NCI-H345 treated with DMSO at 0.1 percent for 48 hours (cell line): Measurements from ENCODE around the gene PUSL1.

Source experiments
- DNase-seq: peaks from one replicate; lab custom pipeline; 2025; ENCODE audit not compliant: unreplicated experiment; lab: John Stamatoyannopoulos, UW

Gene PUSL1

DNA sequence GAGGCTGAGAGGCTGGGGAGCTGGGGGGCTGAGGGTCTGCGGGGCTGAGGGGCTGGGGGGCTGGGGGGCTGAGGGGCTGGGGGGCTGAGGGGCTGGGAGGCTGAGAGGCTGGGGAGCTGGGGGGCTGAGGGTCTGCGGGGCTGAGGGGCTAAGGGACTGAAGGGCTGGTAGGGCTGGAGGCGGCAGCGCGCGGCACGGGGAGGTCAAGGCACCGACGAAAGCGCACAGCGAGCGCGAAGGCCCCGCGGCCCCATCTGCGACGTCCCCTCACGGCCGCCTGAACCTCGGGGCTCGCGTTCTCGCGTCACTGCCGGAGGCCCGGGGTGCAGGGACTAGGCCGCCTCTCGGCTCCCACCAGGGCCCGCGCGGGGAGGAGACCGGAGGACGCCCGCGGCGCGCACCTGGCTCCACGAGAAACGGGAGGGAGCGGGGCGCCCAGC is 15.7 kb downstream of the PUSL1 start:
- no peak for DNase-seq

DNA sequence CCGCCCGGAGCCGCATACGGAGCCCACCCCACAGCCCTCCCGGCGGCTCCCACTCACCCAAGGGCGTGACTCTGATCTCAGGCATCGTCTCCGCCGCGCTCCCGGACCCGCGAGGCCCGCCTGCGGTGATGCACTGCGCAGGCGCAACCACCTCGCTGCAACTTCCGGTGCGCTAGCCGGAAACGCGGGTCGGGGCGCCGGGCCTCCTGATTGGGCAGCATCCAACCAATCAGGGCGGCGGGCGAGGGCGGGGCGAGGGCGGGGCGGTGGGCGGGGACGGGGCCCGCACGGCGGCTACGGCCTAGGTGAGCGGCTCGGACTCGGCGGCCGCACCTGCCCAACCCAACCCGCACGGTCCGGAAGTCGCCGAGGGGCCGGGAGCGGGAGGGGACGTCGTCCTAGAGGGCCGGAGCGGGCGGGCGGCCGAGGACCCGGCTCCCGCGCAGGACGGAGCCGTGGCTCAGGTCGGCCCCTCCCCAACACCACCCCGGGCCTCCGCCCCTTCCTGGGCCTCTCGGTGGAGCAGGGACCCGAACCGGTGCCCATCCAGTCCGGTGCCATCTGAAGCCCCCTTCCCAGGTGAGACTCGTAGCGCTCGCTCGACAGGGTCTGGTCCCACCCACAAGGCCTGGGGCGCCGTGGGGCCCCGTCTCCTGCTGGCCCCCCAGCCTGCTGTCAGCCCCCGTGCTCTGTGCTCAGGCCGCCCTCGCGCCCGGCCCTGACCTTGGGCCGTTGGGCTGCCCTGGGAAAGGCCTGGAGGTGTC is 16.3 kb downstream of the PUSL1 start, which contains the start of the genes CPTP and INTS11:
CPTP (plus strand) TSS at position 279 of the 764 bp plus-strand sequence. CDS start 2,109 bp downstream, outside the sequence.
INTS11 (minus strand) TSS at position 137 of the 764 bp plus-strand sequence; CDS start at position 85, 52 bp downstream.
- peak; percentile 87 for DNase-seq

DNA sequence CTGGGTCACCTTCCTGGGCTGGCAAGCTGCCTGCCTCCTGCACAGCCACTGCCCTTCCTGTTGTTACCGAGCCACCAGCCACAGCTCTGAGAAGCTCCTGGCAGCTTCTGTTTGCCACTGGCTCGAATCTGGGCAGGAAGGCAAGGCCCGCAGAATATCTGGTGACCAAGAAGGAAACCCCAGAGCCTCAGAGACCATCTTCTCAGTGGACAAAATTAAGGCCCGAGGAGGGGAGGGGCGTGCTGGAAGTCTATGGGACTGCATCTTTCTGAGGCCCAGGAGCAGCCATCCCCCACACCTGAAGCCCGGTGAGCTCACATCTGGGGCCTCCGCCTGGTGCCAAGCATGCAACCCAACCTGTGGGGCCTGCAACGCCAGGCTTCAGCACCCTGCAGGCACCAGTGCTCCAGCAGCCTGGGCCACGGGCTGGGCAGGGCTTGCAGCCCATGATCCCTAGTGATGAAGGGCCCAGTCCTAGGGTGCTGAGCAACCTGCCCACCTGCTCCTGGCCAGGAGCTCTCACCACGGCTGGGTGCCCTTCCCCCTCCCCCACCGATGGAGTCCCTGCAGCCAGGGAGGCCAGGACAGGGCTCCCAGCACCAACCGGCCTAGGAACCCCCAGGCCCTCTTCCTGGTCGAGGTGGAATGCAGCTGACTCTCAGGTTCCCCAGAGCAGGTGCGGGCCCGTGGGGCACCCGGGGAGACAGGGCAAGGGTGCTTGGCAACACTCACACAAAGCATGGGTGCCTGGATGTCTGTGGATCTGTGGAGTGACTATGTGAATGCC is 17.1 kb downstream of the PUSL1 start:
- no peak for DNase-seq

DNA sequence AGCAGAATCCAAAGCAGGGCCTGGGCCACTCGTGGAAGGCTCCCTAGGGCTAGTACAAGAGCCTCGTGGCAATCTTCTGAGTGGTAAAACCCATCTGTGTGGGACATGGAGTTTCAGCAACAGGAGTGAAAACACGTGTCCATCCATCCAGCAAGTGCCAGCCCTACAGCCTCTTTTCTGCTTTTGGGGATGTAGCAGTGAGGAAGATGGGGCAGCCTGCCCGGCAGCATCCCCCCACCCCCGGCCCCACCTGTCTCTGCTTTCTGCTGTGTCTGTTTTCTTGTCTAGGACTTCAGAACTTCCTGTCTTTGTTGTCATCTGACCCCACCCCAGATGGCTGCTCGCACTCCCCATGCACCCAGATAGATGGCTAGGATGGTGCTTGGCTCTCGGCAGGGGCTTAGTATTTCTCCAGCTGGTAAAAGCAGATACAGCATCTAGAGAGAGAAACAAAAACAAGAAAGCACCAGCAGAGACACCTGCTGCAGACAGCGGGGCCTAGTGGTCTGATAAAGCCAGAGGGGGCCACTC is 17.7 kb downstream of the PUSL1 start:
- DNase-seq: no peak

DNA sequence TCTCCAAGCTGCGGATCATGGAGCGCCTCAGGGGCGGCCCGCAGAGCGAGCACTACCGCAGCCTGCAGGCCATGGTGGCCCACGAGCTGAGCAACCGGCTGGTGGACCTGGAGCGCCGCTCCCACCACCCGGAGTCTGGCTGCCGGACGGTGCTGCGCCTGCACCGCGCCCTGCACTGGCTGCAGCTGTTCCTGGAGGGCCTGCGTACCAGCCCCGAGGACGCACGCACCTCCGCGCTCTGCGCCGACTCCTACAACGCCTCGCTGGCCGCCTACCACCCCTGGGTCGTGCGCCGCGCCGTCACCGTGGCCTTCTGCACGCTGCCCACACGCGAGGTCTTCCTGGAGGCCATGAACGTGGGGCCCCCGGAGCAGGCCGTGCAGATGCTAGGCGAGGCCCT is 18.9 kb downstream of the PUSL1 start:
- no peak for DNase-seq

DNA sequence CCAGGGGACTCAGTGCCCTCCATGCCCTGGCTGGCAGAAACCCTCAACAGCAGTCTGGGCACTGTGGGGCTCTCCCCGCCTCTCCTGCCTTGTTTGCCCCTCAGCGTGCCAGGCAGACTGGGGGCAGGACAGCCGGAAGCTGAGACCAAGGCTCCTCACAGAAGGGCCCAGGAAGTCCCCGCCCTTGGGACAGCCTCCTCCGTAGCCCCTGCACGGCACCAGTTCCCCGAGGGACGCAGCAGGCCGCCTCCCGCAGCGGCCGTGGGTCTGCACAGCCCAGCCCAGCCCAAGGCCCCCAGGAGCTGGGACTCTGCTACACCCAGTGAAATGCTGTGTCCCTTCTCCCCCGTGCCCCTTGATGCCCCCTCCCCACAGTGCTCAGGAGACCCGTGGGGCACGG is 19.9 kb downstream of the PUSL1 start:
- DNase-seq: no peak

DNA sequence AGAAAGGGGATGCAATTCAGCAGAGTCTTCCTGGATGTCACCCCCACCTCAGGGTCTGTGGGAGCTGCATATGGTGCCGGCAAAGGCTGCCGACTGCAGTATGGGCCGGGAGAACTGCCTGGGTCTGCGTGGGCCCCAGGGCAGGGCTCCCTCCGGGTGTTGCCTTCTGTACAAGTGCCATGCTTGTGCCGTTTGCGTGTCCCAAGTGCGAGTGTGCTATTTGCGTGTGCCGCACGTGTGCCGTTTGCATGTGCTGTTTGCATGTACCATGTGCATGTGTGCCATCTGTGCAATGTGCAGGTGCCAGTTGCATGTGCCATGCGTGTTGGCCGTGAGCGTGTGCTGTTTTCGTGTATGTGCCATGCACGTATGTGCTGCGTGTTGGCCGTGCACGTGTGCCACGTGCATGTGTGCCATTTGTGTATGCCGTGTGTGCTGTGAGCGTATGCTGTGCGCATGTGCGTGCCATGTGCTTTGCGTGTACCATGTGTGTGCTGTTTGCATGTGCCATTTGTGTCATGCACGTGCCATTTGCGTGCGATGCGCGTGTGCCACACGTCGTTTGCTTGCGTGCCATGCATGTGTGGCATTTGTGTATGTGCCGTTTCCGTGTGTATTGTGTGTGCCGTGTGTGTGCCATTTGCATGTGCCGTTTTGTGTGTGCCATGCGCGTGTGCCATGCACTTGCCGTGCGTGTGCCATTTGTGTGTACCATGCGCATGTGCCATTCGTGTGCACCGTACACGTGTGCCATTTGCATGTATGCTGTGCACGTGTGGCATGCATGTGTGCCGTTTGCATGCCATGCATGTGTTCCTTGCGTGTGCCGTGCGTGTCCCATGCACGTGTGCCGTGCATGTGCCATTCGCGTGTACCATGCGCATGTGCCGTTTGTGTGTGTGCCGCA is 21.2 kb downstream of the PUSL1 start:
- DNase-seq: no peak

DNA sequence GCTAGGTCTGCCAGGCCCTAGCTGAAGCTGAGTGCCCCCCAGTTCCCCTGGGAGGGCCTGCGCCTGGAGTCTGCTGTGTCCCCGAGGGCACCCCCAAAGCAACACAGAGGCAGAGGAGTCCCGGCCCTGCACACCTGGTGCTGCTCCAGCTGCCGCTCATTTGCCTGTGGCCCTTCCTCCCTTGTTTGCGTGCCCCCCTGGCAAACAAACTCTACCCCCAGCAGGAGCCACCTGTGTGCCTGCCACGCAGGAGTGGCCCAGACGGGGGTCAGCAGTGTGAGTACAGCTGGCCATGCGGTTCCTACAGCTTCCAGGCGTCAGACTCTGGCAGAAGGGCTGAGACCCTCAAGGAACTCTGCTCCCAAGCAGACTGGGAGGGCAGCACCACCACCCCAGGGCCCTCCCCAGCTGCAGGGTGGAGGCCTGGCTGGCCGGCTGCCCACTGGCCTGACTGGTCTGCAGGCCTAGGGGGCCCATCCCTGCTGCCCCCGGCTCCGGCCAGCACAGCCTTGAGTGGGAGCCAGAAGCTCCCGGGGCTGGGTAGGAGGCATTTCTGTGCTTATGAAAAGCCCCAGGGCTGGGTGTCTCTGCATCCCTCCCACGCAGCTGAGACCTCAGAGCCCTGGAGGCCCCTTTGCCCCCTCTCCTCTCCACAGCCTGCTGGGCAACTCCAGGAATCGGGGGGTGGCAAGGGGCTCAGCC is 22.1 kb downstream of the PUSL1 start:
- no peak for DNase-seq

DNA sequence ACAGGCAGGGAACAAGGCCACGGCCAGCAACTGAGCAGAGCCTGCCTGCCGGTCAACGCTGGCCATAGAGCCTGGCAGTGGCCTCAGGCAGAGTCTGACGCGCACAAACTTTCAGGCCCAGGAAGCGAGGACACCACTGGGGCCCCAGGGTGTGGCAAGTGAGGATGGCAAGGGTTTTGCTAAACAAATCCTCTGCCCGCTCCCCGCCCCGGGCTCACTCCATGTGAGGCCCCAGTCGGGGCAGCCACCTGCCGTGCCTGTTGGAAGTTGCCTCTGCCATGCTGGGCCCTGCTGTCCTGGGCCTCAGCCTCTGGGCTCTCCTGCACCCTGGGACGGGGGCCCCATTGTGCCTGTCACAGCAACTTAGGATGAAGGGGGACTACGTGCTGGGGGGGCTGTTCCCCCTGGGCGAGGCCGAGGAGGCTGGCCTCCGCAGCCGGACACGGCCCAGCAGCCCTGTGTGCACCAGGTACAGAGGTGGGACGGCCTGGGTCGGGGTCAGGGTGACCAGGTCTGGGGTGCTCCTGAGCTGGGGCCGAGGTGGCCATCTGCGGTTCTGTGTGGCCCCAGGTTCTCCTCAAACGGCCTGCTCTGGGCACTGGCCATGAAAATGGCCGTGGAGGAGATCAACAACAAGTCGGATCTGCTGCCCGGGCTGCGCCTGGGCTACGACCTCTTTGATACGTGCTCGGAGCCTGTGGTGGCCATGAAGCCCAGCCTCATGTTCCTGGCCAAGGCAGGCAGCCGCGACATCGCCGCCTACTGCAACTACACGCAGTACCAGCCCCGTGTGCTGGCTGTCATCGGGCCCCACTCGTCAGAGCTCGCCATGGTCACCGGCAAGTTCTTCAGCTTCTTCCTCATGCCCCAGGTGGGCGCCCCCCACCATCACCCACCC is 22.9 kb downstream of the PUSL1 start, which contains the start of gene TAS1R3:
TAS1R3 (plus strand) TSS at position 213 of the 898 bp plus-strand sequence; CDS start at position 279, 66 bp downstream.
- DNase-seq: no peak

DNA sequence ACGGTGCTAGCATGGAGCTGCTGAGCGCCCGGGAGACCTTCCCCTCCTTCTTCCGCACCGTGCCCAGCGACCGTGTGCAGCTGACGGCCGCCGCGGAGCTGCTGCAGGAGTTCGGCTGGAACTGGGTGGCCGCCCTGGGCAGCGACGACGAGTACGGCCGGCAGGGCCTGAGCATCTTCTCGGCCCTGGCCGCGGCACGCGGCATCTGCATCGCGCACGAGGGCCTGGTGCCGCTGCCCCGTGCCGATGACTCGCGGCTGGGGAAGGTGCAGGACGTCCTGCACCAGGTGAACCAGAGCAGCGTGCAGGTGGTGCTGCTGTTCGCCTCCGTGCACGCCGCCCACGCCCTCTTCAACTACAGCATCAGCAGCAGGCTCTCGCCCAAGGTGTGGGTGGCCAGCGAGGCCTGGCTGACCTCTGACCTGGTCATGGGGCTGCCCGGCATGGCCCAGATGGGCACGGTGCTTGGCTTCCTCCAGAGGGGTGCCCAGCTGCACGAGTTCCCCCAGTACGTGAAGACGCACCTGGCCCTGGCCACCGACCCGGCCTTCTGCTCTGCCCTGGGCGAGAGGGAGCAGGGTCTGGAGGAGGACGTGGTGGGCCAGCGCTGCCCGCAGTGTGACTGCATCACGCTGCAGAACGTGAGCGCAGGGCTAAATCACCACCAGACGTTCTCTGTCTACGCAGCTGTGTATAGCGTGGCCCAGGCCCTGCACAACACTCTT is 23.8 kb downstream of the PUSL1 start:
- no peak for DNase-seq

DNA sequence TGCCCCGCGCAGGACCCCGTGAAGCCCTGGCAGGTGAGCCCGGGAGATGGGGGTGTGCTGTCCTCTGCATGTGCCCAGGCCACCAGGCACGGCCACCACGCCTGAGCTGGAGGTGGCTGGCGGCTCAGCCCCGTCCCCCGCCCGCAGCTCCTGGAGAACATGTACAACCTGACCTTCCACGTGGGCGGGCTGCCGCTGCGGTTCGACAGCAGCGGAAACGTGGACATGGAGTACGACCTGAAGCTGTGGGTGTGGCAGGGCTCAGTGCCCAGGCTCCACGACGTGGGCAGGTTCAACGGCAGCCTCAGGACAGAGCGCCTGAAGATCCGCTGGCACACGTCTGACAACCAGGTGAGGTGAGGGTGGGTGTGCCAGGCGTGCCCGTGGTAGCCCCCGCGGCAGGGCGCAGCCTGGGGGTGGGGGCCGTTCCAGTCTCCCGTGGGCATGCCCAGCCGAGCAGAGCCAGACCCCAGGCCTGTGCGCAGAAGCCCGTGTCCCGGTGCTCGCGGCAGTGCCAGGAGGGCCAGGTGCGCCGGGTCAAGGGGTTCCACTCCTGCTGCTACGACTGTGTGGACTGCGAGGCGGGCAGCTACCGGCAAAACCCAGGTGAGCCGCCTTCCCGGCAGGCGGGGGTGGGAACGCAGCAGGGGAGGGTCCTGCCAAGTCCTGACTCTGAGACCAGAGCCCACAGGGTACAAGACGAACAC is 24.5 kb downstream of the PUSL1 start:
- no peak for DNase-seq

DNA sequence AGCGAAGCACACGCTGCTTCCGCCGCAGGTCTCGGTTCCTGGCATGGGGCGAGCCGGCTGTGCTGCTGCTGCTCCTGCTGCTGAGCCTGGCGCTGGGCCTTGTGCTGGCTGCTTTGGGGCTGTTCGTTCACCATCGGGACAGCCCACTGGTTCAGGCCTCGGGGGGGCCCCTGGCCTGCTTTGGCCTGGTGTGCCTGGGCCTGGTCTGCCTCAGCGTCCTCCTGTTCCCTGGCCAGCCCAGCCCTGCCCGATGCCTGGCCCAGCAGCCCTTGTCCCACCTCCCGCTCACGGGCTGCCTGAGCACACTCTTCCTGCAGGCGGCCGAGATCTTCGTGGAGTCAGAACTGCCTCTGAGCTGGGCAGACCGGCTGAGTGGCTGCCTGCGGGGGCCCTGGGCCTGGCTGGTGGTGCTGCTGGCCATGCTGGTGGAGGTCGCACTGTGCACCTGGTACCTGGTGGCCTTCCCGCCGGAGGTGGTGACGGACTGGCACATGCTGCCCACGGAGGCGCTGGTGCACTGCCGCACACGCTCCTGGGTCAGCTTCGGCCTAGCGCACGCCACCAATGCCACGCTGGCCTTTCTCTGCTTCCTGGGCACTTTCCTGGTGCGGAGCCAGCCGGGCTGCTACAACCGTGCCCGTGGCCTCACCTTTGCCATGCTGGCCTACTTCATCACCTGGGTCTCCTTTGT is 25.3 kb downstream of the PUSL1 start:
- DNase-seq: no peak

DNA sequence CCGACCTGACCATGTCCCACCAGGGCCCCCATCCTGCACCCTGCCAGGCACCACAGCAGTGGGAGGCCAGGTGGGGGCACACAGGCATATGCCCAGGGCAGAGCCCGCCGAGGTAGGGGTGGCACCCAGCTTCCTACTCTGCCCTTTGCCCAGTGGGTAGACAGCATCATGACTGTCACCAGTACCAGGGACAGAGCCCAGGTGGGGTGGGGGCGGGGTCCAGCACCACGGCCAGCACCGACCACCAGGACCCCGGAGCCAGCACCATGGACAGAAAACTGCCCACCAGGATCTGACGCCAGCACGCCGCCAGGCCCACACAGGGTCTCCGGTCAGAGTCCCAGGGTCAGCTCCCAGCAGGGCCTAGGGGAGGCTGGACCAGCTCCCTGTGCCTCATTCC is 26.4 kb downstream of the PUSL1 start:
- DNase-seq: no peak

DNA sequence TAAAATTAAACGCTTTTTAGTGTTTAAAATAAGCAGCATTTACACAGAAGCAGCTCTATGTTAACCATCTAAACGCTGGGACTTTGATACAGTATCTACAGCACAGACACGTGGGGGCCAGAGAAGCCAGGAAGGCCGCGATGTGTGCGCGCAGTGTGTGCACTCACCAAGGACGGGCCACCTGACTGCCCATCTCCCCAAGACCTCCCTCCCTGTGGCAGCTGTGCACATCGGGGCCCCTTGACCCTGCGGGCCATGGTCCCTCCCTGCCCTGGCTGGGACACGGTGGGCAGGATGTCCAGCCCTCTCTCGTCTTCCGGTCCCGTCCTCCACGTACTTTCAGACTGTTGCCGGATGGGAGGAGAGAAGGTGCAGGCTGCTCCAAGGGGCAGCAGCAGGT is 26.9 kb downstream of the PUSL1 start:
- no peak for DNase-seq

DNA sequence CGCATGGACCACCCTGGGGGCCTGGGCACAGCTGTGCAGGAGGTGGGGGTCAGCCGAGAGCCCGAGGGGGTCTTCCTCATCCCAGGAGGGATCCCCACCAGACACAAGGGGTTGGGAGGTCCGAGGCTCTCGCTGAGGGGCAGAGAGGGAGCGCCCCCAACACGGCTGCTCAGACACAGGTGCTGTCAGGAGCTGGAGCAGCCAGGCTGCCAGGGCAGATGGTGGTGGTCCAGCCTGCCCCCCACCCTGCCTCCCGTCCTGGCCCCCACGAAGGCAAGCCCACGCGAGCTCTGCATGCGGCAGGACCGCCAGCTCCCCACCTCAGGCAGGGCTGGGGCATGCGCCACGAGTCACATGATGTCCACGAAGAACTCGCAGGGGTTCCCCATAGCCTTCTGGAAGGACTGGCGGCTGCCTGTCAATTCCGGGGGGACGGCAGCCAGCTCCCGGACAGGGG is 27.4 kb downstream of the PUSL1 start:
- DNase-seq: no peak

DNA sequence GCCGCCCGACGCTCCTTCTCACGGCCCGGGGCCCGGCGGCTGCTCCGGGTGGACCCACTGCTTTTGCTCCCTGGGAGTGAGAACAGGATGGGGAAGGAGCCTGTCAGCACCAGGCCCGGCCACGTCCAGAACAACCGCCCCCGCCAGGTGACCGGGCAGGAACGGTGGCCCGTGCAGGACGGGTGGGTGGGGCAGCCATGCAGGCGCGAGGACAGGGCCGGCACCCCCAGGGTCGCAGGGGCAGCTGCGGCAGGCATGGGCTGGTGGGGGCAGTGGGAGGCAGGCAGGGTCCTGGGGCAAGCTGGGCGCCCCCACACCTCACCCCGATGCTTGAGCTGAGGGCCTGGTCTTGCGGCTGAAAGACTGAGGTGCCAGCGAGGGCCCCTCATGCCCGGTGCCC is 28.0 kb downstream of the PUSL1 start:
- no peak for DNase-seq
